Stimulated activated CD8-positive, alpha-beta memory T cell treated with anti-CD3 and anti-CD28 coated beads, Interleukin-12 subunit alpha, Interleukin-12 subunit beta, amount 100 ng/mL, for 1 hour (primary cell): Measurements from ENCODE around the gene CLK3.
"Not testable (repeated sequence)": the region's sequence is repeated elsewhere in the genome, so short reads cannot be mapped to it uniquely, and the experiment has no call there.

Experiments used
- DNase-seq: peaks from one replicate; pipeline ENCODE4 v3.0.0-alpha.2; 2020; ENCODE audit warnings: low read depth

Gene CLK3

DNA sequence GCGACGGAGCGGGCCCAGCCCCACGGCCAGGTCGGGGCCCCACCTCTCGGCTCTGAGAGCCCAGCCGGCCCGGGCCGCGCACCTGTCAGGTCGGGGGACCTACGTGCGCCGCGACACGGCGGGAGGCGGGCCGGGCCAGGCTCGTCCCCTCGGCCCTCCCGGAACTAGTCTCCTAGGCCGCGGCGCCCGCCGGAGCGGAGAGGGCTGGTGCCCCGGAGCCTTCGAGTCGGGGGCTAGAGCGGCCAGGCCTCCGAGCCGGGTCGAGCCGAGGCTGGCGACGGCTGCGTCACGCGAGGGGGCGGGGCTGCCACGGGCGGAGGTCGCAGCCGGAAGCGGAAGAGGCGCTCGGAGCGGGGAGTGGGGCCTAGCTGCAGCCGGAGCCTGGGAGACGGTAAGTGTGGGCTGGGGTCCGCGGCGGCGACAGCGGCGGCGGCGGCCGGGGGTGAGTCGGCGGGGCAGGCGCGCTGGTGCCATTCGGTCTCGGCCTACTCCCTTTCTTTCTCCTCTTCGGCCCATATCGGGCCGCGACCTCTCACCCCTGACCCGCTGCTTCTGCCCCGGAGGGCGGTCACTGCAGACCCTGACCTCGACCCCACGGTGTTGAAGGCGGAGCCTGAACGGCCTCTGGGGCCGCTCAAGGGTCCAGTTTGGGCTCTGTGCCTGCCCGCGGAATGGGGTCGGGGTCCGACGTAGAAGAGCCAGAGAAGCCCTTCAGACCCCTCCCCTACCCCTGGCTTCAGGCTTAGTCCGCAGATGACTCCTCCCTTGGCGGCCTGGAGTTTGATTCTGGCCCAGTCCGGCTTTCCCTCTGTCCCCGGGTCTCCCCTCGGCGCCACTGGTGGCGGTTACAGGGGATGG lies at the start of gene CLK3:
Gene CLK3 (plus strand): TSS at position 329 of the 858 bp plus-strand sequence. CDS start 3,361 bp downstream, outside the sequence.
- DNase-seq = peak; percentile 93

DNA sequence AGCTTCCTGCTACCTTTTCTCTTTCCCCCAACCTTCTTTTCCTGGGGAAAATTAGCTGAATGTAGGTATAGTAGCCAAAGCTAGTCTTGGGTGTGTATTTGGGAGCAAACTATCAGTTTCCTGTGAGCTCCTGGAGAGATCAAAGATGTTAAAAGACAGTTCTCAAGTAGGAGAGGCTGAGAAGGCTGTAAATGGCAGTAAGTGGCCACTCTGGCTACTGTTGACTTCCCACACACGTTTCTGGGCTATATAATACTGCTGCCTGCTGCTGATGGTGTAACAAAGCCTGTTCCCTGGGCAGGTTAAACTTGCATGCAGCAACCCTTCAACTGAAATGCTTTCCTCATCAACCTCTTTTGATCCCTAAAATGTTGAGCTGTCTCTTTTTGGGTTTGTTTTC lies 47.0 kb upstream of the CLK3 start:
- DNase-seq = no peak

DNA sequence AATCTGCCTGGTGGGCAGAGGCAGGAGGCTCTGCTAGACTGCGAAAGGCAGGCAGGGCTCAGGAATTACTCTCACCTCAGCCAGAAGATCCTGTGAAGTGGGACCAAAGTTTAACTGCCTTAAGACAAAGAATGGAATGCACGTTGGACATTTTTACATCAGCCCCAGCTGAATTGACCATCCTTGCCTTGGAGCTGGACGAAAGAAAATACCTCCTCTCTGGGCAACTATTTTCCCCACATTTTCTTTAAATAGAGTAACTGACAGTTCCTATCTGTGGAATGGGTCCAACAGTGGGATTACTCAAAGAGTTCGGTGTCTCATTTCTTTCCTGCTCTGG lies 45.9 kb upstream of the CLK3 start:
- no peak for DNase-seq

DNA sequence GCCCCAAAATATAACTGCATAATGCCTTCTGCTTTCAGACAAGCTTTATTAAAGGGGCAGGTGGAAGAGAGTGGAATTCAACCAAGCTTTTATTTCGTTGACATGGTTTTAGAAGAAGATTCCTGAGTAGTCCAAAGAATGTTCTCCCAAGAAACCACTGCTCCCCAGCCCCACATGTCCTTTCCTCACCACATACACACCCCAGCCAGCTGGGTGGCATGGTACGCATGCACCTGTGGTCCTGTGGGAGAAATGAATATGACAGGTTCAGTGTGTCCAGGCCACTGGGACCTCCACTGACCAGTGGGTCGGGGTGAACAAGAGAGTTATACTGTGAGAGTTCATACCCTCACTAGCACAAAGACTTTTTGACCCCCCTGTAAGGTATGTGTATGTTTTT lies 44.4 kb upstream of the CLK3 start:
- no peak for DNase-seq

DNA sequence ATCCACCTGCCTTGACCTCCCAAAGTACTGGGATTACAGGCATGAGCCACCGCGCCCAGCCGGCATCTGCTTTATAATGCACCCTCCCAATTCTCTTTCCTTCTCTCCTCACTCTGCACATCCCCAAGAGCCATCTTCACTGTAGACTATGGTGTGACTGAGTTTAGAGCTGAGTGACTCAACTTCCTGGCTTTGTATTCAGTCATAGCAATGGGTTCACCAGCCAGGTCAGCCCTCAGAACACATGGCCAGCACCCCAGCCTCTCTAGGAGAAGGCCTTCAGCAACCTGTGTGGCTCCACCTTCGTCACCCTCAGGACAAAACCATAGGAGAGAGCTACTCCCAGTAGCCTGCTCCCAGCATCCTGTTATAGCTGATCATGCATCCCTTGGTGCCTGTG lies 41.6 kb upstream of the CLK3 start:
- DNase-seq = no peak

DNA sequence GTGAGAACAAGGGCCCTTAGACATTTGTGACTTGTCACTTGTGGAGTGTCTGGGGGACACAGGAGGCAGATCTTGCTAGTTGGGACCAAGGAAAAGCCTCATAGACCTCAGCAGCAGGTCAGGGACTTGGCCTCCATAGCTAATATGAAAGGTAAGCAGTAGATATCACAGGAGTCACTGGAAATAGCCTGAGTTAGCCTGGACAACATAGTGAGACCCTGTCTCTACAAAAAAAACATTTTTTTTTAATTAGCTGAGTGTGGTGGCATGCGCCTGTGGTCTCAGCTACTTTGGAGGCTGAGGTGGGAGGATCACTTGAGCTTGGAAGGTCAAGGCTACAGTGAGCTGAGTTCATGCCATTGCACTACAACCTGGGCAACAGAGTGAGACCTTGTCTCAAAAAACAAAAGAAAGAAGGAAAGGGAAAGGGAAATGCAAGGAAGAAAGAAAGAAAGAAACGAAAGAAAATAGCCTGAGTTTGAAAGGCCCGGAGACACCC lies 37.1 kb upstream of the CLK3 start:
- no peak for DNase-seq

DNA sequence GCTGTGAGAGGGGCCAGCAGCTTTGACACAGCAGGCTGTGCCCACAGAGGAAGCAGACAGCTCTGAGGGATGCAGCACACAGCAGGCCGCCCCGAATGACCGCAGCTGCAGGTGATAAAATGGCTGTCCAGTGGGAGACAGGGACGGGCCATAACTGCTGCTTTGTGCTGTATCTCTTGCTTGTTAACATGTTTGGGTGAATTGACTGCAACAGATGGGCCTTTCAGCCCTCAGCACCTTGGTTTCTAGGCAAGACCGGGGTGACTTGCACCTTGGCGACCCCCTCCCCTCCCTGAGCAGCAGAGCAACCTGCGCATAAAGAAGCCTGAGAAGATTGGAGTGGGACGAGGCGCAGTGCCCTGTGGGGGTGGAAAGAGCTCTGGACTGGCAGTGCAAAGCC lies 36.6 kb upstream of the CLK3 start:
- DNase-seq = no peak

DNA sequence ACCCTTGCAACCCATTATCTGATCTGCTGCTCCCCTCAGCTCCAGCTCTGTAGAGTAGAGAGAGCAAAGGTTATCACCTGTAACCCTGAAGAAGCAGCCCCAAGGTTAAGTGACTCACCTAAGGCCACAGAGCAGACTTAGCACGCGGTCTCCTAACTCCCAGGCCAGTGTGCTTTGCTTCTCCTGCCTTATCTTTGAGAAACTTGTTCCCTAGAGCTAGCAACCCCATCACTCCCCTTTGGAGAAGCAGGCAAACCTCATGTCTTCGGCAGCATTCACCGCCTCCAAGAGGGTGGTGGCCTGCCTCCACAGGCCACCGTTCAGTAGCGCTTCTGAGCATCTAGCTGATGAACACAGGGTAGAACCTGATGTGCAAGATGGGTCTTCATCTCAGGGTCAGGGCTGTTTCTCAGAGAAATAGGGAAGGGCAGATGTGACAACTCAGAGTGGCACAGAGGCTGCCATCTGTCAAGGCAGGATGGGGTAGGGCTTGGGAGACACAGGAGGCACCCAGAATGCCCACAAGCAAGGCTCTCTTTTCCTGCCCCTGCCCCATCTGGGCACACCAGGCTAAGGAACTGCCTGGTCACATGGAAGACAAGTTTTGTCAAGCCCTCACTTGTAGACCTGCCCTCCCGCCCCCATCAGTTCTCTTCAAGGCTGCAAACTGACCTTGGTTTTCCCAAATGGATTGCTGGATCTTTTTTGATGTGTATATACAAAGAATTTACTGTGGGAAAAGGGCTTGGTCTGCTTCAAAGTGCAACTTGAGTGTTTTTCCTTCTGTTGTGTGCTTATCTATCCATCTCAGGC lies 34.9 kb upstream of the CLK3 start:
- DNase-seq = no peak

DNA sequence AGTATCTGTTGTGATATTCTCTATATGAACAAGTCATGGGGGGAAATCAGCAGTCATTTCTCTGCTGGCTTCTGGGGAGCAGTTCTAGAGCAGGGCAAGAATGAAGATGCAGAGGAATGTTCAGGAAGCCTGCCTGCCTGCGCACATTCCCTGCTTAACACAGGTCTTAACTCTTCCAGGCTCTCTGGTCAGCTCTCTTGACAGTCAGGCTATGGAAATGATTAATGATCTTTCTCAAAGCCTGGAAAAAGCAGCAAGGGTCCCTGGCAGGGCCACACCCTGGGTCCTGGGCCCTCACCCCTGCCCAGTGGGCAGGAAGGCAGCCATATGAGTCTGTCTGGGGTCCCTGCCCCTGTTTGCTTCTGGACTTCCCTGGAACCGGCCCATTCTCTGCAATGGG lies 31.4 kb upstream of the CLK3 start:
- no peak for DNase-seq

DNA sequence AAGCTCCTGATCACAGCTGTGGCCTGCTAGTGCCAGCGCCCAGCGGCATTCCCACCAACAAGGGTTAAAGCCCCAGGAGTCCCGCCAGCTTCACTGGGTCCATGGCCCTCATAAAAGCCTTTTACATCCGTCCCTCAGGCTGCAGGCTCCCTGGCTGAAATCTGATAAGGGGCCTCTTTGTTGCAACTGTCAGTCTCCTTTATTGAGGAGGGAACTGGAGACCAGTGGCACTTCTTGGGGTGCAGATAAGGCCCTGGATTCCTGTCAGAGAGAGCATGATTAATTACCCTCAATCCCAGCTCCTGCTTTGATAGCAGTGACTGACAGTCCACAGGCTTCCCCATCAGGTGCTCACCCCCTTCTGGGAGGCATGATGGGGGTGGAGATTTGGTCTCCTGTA lies 30.9 kb upstream of the CLK3 start:
- DNase-seq = no peak

DNA sequence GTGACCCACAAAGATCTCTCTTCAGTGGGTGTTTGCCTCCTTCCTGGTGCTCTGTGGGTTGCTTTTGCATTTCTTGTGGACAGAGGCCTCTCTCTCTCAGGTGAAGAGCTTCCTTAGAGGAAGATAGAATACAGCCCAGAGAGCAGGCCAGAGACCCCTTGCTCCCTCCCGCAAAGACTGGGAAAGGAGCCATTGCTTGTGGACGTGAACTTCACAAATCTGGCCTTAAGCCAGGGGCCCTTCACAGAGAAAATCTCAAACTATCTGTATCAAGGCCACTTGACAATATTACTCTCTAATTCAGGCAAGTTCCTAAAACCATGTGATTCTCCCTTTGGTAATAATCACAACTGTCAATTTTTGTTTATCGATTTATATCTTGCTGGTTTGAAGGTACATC lies 30.4 kb upstream of the CLK3 start:
- no peak for DNase-seq

DNA sequence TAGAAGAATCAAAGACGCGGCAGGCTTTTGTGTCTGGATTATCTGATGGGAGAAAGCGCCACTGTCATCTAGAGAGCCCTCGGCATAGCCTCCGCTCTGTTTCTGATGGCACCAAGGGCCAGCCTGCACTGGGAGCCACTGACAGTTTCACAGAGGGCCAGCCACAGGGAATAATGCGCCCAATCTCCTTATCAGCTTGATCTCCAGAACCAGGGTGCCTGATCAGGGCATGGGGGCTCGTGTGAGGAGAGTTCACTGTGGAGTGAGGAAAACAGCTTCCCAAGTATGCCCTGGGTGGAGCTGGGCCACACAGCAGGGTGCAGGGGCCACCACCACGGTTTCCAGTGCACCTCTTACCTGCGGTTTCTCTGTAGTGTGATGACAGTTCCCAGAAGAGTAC lies 29.8 kb upstream of the CLK3 start:
- DNase-seq = no peak

DNA sequence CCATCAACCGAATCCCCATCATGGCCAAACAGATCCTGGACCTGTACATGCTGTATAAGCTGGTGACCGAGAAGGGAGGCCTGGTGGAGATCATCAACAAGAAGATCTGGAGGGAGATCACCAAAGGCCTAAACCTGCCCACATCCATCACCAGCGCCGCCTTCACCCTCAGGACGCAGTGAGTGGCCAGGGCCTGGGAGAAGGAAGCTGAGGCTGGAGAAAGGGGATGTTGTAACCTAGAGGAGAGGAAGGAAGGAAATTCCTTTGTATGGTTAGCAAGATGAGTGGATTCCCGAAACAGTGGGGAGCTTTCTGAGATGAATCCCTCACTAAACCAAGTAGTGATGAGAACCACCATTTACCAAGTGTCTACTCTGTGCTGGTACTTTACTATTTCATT lies 25.8 kb upstream of the CLK3 start:
- DNase-seq = no peak

DNA sequence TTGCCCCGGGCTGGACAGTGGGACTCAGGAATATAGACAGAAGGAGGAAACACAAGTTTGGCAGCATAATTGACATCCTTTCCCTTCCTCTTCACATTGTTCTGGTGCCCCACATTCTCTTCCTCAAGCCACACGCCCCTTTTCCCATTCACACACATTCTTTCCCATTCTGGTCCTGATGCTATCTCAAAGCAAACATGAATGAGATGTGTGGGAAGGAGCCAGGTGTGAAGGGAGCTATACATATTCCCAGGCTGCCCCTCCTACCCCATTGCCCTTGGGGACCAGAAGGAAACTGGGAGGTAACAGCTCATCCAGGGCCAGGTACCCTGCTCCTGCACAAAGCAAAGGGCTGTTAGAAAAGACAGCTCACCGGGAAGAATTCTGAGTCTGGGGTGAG lies 23.4 kb upstream of the CLK3 start:
- DNase-seq = no peak

DNA sequence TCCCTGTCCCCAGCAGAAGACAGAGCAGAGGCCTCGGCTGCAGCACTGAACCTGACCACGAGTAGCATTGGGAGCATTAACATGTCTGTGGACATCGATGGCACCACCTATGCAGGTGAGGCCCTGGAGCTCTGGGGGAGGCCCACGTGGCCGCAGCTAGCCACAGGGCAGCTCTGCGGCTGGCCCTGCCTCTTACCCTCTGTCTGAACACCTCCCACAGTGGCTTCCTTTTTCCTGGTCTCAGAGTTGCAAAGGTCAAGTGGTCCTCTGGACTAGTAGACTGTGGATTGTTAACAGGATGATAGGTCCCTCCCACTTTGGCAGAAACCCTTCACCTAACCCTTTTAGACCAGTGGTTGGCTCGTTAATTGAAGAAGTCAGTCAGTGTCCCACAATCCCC lies 22.5 kb upstream of the CLK3 start:
- no peak for DNase-seq

DNA sequence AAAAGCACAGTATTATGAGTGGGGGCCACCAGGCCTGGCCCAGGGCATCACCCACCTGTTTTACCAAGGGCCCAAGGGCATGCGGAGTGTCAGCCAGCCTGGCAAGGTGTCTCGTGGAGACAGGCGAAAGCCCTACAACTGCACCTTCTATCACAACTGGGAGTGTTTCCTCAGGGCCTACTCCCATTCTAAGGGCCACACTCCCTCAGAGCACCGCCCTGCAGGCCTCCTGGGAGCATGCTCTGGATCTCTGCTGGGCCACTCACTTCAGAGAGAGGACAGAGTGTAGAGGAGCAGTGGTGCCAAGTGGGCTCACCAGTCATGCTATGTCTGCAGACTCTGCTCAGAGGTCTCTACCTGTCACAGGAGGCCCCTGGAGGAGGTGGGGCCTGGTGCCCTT lies 21.2 kb upstream of the CLK3 start:
- no peak for DNase-seq

DNA sequence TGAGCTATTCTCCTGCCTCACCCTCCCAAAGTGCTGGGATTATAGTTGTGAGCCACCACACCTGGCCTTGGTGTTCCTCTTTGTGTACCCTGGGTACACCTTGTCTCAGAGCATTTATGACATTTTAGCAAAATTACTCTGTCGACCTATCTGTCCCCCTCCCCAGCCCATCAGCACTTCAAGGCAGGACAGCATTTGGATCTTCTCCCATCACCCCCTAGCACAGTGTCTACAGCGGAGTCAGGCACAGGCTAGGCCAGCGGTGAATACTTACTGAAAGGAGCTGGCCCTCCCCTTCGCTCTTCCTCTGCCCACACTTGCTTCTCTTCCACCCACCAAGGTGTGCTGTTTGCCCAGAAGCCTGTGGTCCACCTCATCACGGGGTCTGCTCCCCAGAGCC lies 20.4 kb upstream of the CLK3 start:
- no peak for DNase-seq

DNA sequence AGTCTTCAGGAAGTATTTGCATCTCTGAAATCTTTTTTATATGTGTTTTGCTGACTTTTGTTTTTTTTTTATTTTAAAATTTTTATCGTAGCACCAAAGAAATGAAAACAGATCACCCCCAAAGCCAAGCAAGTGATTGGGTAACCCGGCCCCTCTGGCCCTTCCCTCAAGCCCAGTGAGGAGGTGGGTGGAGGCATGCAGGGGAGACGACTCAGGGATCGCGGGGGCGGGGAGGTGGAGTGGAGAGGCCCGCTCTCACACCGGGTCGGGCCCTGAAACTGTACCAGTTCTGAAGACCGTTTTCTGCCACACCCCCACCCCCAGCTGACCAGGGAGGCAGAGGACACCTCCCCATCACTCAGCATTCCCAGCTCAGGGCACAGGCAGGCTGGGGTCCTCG lies 18.9 kb upstream of the CLK3 start:
- not testable (repeated sequence) for DNase-seq

DNA sequence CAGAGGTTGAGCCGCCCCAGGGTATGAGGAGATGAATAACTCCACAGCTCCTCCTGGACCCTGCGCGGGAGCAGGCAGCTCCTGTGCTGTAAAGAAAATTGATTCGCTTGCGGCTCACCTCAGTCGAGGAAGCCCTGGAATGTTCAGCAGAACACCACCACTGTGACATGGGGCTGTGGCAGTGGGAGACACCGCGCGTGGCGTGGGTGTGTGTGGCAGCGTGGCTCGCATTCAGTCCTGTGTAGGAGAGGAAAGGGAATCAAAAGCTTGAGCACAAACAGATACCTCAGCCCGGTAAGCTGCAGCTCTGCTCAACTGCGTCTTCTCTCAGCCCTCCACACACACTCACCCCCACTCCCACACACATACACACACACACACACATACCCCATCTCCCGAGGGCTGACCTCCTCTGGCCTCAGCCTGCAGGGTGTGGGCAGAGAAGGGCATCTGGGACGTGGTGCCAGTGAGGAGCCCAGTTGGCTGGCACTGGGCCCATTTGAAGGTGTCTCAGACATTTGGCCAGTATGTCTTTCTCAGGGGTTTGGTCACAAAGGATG lies 18.4 kb upstream of the CLK3 start:
- not testable (repeated sequence) for DNase-seq

DNA sequence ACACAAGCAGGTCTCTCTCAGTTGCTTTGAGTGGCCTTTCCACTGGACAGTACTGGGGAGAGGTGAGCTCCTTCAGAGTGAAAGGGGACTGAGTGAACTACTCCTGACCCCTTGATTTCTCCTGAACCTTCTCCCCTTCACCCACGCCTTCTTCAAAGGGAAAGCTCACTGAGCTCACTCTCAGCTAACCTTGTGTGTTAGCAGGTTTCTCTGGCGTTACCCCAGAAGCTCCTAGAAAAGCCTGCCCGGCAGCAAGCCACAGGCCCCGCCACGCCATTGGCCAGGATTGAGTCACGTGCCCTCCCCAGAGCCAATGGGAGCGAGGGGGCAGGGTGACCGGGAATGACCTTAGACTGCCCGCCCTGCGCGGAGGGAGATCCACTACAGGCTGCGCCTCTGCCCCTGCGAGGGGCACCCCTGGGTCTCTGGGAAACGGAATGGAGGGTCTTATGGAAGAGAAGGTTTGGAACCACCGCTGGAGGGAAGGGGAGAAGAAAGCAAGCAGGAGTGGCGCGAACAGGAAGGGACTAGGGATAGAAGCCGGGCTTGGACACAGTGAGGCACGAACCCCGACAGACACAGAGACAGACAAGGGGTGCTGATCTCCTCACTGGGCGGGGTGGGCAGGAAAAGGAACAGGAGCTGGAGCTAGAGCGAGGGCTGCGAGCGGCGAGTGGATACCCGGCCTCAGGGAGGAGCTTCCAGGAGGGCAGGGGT lies 17.4 kb upstream of the CLK3 start:
- DNase-seq = peak; percentile 72

DNA sequence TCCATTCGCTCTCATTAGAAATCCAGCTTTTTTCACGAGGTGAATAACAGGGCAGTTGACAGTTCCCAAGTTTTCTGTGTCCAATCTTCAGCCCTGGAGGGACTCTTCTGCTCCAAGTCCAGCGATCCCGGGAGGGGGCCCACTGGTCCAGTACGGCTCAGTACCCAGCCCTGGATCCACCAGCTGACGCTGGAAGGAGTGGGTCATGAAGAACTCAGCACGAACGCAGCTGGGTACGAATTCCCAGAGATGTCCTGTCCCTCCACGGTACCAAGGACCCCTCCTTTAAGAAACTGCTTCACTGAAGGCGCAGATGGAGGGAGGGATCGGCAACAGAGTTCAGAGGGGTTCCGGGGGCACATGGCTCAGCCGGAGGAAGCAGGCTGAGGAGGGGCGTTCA lies 16.5 kb upstream of the CLK3 start:
- DNase-seq = no peak

DNA sequence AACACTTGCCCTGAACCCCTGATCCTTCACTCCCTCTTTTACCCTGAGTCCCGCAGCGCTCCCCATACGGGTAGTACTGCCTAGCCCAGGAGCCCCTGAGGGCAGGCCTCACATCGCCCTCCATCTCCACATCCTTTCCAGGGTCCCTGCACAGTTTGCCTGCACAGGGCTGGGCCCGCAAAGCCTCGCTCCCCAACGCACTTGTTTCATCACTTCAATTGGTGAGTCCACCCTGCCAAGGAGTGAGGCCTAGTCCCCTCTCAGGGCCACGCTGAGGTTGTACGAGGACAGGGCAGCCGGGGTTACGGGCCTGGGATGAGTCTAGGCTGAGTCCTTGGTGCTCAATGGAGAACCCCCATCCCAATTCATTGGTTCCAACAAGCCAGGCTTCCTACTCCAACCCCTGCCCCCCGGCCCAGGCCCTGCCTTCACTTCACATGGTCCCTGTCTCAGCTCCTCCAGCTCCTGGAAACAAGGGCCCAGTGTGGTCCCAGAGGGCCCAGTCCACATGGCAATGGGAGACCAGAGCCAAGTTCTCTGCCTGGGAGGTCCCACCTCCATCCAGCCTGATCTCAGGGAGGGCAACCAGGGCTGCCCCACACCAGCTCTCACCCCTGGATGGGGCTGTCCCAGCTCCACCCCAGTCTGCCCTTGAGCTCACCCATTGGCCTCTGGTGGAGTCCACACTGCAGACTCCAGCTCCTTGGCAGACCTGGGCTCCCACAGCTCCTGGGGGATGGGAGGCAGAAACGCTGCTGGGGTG lies 12.4 kb upstream of the CLK3 start:
- DNase-seq = no peak
